Muscle of leg (tissue), 11 donors: ENCODE results near the gene SLC9A4. TPM values are rescaled to one million over a fixed set of nuclear protein-coding genes. Genes with fewer than 3 reads are reported as not detected.

Source experiments
- DNase-seq: peaks from one replicate; pipeline ENCODE4 v3.0.0; 2013
- H3K27ac ChIP-seq: one replicate; pipeline ENCODE4 v1.5.1; 2013; ENCODE audit warnings: mild to moderate bottlenecking, low read length, control low read depth
- H3K27me3 ChIP-seq: one replicate; pipeline ENCODE4 v1.6.1; 2013; ENCODE audit warnings: low read length; ENCODE audit not compliant: control insufficient read depth, insufficient read depth
- H3K36me3 ChIP-seq: one replicate; pipeline ENCODE4 v1.6.1; 2013; ENCODE audit warnings: low read length; ENCODE audit not compliant: control insufficient read depth, insufficient read depth
- H3K4me1 ChIP-seq: one replicate; pipeline ENCODE4 v1.6.1; 2013; ENCODE audit warnings: low read length; ENCODE audit not compliant: control insufficient read depth, insufficient read depth
- H3K4me3 ChIP-seq: one replicate; pipeline ENCODE4 v1.5.1; 2013; ENCODE audit warnings: low read length, control low read depth
- H3K9me3 ChIP-seq: replicated peaks from 2 replicates; pipeline ENCODE4 v1.6.1; 2013; ENCODE audit warnings: low read depth, low read length; ENCODE audit not compliant: control insufficient read depth
- WGBS: methylation state at CpG from one replicate; pipeline ENCODE4 v1.1.5; 2013; ENCODE audit warnings: missing lambda C conversion rate; ENCODE audit not compliant: insufficient coverage; 5-methylcytosine and 5-hydroxymethylcytosine counted together
- polyA plus RNA-seq, 8 donors: library from polyadenylated mRNA; unstranded; fragments of 120-200 nt; gene quantifications; one replicate each; pipeline versions ENCODE4 v1.2.1 to v1.2.3, GENCODE V29; 2013; ENCODE audit warnings: inconsistent platforms in 1 of 8, low replicate concordance in 1 of 8; ENCODE audit not compliant: insufficient read length in 8 of 8, insufficient read depth in 1 of 8
- total RNA-seq: library from RNA; stranded (reverse); fragments of 120-200 nt; gene quantifications from one replicate; pipeline ENCODE4 v1.2.4, GENCODE V29; 2013

The SLC9A4 gene
- total and polyA plus RNA-seq, 9 donors: 0.02 to 0.16 (median 0.04) TPM; not detected in 6

DNA sequence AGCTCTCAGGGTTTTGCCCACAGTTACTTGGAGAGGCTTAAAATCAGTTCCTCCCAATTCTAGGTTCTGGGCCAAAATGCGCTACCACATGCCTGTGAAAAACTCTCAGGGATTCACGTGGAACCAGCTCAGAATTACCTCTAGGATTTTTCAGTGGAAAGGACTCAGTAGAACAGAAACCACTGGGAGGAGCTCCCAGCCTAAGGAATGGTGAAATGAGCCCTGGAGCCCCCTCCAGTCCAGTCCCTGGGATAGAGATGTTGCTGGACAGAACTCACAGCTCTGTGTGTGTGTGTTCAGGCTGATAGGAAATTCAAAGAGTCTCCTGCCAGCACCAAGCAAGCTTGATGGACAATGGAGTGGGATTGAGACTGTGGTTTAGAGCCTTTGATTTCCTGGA, 21.1 kb upstream of the SLC9A4 start:
- WGBS: 47% methylated on average over 2 of the region's 2 CpGs

DNA sequence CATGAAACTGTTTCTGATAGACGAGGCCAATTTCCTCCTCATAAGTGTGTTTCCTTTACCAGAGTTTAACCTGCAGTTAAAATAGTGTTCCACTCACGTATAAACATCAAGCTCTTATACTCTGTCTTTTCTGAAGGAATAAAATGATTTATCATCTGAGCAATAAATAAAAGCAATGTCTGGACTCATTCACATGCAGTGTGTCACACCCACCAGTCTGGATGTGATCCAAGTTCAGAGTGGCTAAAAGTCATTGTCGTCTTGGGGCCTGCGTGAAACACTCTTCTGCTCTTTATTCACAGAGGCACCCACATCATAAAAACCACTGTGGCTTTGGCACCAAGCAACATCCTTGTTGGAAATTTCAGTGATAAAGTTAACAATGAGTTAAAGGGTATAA, 19.5 kb upstream of the SLC9A4 start:
- Histone ChIP-seq H3K9me3 (no peaks in the 10 kb centered on the region), H3K4me3 (no peak overlapping the region), H3K4me1 (no peaks in the 10 kb centered on the region), H3K27me3 (no peaks in the 10 kb centered on the region), H3K36me3 (no peaks in the 10 kb centered on the region), H3K27ac (no peak overlapping the region)
- WGBS: no CpG with 5 or more reads among the region's 4 CpGs
- no peak for DNase-seq

More for the DNA sequence above, 21.1 kb upstream of the SLC9A4 start:
- H3K4me3 ChIP-seq: no peak overlapping the region
- no peaks in the 10 kb centered on the region for H3K4me1 ChIP-seq
- no peak overlapping the region for H3K27ac ChIP-seq
- H3K27me3 ChIP-seq: no peaks in the 10 kb centered on the region
- no peaks in the 10 kb centered on the region for H3K9me3 ChIP-seq
- no peaks in the 10 kb centered on the region for H3K36me3 ChIP-seq
- DNase-seq: no peak

DNA sequence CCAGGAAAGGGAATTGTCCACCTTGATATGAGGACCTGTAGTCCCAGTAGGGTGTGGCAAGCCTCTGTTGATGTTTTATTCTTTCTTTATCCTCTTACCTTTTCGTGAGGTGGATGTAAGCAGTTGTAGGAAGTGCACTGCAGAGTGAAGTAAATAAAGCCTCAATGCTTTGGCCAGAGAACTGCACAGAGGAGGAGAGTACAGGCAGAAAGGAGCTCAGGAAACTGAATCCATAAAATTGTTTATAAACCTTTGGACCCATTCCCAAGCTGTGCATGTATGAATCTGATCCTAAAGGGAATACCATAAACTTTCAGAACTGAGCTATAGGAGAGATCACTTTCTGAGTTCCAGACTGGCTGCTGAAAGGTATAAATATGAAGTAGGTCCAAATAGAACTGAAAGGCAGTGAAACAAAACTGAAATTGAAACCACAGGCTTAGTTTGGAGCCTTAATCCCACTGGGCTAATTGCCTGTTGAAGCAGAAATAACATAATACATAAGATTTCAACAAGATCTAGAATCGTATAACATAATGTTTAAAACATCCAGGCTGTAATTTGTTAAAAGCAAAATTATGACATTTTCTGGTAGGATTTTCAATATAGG, 17.9 kb upstream of the SLC9A4 start:
- H3K9me3 ChIP-seq: no peaks in the 10 kb centered on the region
- no peak overlapping the region for H3K4me3 ChIP-seq
- H3K4me1 ChIP-seq: no peaks in the 10 kb centered on the region
- H3K36me3 ChIP-seq: no peaks in the 10 kb centered on the region
- H3K27ac ChIP-seq: no peak overlapping the region
- DNase-seq: no peak
- no CpG with 5 or more reads among the region's 2 CpGs for WGBS
- H3K27me3 ChIP-seq: no peaks in the 10 kb centered on the region

DNA sequence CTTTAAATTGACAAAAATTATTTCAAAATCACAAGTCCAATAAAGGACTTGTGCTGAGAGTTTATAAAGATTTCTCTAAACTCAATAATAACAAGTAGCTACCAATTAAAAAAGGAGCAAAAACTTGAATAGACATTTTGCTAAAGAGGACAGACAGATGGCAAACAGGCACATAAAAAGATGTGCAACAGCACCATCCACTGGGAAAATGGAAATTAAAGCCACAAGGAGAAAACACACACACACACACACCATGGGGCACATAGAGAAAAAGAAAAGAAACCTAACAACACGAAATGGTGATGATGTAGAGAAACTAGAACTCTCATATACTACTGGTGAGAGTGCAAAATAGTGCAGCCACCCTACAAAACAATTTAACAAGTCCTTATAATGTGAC, 12.6 kb upstream of the SLC9A4 start:
- H3K27me3 ChIP-seq: peaks cover 2% of the 10 kb centered on the region
- no peak overlapping the region for H3K27ac ChIP-seq
- WGBS: no CpG with 5 or more reads among the region's 1 CpG
- no peak for DNase-seq
- no peak overlapping the region for H3K4me3 ChIP-seq
- no peaks in the 10 kb centered on the region for H3K4me1 ChIP-seq
- H3K9me3 ChIP-seq: no peaks in the 10 kb centered on the region
- no peaks in the 10 kb centered on the region for H3K36me3 ChIP-seq

DNA sequence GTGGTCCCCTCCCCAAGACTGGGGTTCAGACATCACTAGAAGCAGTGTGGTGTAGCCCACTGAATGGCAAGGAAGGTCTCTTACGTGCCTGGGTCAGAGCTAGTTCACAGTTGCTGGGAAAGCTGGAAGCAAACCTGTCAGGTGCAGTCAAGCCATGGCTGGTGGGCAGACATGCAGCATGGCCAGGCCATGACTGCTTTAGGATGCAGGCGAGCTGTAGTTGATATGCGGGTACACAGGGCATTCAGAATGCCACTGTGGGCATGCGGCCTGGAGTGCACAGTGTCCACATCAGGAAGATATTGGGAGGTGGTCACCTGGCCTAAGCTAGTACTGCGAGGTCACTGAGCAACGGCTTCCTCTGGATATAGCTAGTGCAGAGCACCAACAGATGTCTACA, 11.8 kb upstream of the SLC9A4 start:
- peaks cover 2% of the 10 kb centered on the region for H3K27me3 ChIP-seq
- no peak overlapping the region for H3K4me3 ChIP-seq
- no peak for DNase-seq
- H3K4me1 ChIP-seq: no peaks in the 10 kb centered on the region
- no peak overlapping the region for H3K27ac ChIP-seq
- no peaks in the 10 kb centered on the region for H3K9me3 ChIP-seq
- 88% methylated on average over 4 of the region's 6 CpGs for WGBS
- H3K36me3 ChIP-seq: no peaks in the 10 kb centered on the region

DNA sequence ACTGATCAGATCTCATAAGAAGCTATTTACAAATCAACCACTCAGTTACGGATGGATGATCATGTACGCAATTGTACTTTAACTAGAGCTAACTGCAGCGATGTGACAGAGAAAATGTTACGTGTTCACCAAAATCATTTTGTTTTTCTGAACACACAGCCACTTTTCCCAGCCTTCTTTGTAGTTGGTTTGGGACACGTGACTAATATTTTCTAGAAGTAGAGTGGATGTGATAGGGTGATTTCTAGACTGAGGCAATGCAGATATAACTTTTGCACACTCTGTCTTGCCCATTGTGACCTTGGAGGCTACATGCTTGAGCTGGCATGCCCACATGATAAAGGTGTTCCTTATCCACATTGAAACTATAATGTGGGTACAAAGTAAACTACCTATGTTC, 9.9 kb upstream of the SLC9A4 start:
- Histone ChIP-seq H3K27me3 (peaks cover 2% of the 10 kb centered on the region), H3K4me3 (no peak overlapping the region), H3K9me3 (no peaks in the 10 kb centered on the region), H3K4me1 (no peaks in the 10 kb centered on the region), H3K36me3 (no peaks in the 10 kb centered on the region), H3K27ac (no peak overlapping the region)
- WGBS: no CpG with 5 or more reads among the region's 5 CpGs
- DNase-seq: no peak

DNA sequence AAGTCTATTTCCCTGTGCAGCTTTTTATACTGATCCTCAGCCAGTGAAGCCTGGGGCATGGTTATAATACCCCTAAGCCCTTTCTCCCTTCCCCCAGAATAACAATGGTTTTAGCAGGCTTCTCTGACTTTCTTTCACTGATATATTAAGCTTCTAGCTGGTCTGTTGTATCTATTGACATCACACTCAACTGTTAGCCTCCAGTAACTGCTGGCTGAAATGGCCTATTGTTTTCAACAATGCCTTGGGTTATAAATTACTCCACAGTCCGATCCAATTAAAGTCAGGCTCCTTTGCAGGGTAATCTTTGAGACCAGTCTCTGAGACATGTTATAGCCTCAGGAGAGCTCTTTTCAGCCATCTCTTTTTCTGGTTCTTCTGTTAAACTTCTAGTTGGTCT, 2.9 kb upstream of the SLC9A4 start:
- H3K27me3 ChIP-seq: no peaks in the 10 kb centered on the region
- H3K9me3 ChIP-seq: no peaks in the 10 kb centered on the region
- 60% methylated on average over 1 of the region's 1 CpG for WGBS
- DNase-seq: no peak
- no peak overlapping the region for H3K27ac ChIP-seq
- no peaks in the 10 kb centered on the region for H3K36me3 ChIP-seq
- no peak overlapping the region for H3K4me3 ChIP-seq
- H3K4me1 ChIP-seq: no peaks in the 10 kb centered on the region

DNA sequence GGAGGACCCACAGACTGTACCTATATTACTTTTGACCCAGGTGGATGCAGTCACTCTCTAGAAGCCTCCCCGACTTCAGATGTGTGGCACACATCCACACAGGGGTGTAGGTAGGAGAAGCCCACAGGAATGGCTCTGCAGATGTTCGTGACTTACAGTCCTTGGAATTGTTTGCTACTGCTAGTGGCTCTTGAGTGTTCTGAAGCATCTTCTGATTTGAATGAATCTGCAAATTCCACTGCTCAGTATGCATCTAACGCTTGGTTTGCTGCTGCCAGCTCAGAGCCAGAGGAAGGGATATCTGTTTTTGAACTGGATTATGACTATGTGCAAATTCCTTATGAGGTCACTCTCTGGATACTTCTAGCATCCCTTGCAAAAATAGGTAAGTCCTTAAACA, 605 bp downstream of the SLC9A4 start:
- Histone ChIP-seq H3K9me3 (no peaks in the 10 kb centered on the region), H3K4me1 (no peaks in the 10 kb centered on the region), H3K4me3 (no peak overlapping the region), H3K36me3 (no peaks in the 10 kb centered on the region), H3K27ac (no peak overlapping the region), H3K27me3 (no peaks in the 10 kb centered on the region)
- DNase-seq: no peak
- WGBS: 72% methylated on average over 3 of the region's 3 CpGs

DNA sequence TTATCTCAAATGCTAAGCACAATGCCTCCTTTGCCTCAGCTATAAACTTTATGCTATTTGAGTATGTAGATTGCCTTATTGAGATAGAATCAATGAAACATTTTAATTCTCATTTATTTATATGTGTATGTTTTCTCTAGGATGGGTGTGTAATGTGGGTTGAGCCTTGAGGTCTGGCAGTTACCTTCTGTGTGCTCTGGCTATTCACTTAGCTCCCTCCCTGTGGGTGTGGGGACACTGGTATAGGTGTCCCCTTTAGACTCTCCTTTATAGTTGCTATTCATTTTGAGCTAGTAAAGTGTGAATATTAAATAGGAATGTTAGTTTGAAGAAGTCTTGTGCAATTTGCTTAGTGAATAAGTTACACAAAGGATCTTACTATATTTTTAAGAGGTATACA, 1.8 kb downstream of the SLC9A4 start:
- no peak for DNase-seq
- Histone ChIP-seq H3K9me3 (no peaks in the 10 kb centered on the region), H3K27me3 (no peaks in the 10 kb centered on the region), H3K4me3 (no peak overlapping the region), H3K4me1 (no peaks in the 10 kb centered on the region), H3K36me3 (no peaks in the 10 kb centered on the region), H3K27ac (no peak overlapping the region)

DNA sequence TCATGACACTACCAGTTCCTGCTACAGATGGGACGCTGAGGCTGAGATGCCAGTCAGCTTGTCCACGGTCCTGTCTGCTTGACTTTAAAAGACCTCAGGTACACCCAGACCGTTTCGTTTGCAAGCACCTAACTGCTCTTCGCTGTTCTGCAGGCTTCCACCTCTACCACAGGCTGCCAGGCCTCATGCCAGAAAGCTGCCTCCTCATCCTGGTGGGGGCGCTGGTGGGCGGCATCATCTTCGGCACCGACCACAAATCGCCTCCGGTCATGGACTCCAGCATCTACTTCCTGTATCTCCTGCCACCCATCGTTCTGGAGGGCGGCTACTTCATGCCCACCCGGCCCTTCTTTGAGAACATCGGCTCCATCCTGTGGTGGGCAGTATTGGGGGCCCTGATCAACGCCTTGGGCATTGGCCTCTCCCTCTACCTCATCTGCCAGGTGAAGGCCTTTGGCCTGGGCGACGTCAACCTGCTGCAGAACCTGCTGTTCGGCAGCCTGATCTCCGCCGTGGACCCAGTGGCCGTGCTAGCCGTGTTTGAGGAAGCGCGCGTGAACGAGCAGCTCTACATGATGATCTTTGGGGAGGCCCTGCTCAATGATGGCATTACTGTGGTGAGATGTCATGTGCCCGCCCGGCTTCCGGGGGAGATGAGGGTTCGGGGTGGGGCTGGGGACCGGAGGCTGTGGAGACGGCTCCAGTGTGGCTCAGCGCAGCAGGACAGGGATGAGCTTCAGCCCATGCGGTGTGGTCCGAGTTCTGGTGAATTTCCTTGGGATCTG, 5.9 kb downstream of the SLC9A4 start:
- no peak overlapping the region for H3K27ac ChIP-seq
- no peak overlapping the region for H3K4me3 ChIP-seq
- 87% methylated on average over 31 of the region's 36 CpGs for WGBS
- H3K27me3 ChIP-seq: peaks cover 2% of the 10 kb centered on the region
- no peaks in the 10 kb centered on the region for H3K9me3 ChIP-seq
- H3K36me3 ChIP-seq: no peaks in the 10 kb centered on the region
- DNase-seq: no peak
- H3K4me1 ChIP-seq: no peaks in the 10 kb centered on the region
